HCT116 (cell line): ENCODE data around the gene LAIR1.

Source experiments
- CEBPB ChIP-seq: IDR thresholded peaks from 2 replicates; pipeline ENCODE4 v1.6.1; 2012; ENCODE audit warnings: low read depth
- EGR1 ChIP-seq: IDR thresholded peaks from 2 replicates; pipeline ENCODE4 v1.6.1; 2012; ENCODE audit warnings: low read depth
- EZH2 ChIP-seq: fragments of 200-600 bp; sonication (generic); IDR thresholded peaks from 2 replicates; pipeline ENCODE4 v1.6.1; 2017; ENCODE audit warnings: antibody characterized with exemption, mixed run types
- JUND ChIP-seq: IDR thresholded peaks from 2 replicates; pipeline ENCODE4 v1.6.1; 2012
- POLR2A ChIP-seq: IDR thresholded peaks from 2 replicates; pipeline ENCODE4 v1.7.0; 2011; ENCODE audit warnings: borderline replicate concordance; ENCODE audit not compliant: insufficient read depth, insufficient read length; ENCODE audit errors: extremely low read depth
- POLR2AphosphoS5 ChIP-seq: IDR thresholded peaks from 2 replicates; pipeline ENCODE4 v1.6.1; 2011; ENCODE audit warnings: mild to moderate bottlenecking, low read depth, low read length, moderate library complexity
- RAD21 ChIP-seq: IDR thresholded peaks from 2 replicates; pipeline ENCODE4 v1.6.1; 2012; ENCODE audit warnings: low read depth, mild to moderate bottlenecking
- SP1 ChIP-seq: IDR thresholded peaks from 2 replicates; pipeline ENCODE4 v1.6.1; 2012; ENCODE audit warnings: low read depth
- TCF7L2 ChIP-seq: IDR thresholded peaks from 2 replicates; pipeline ENCODE4 v1.7.0; 2011; ENCODE audit warnings: borderline replicate concordance, inconsistent platforms; ENCODE audit not compliant: insufficient read depth, insufficient read length; ENCODE audit errors: extremely low read depth
- YY1 ChIP-seq: IDR thresholded peaks from 2 replicates; pipeline ENCODE4 v1.6.1; 2011; ENCODE audit warnings: low read length, low read depth, moderate library complexity, mild to moderate bottlenecking; ENCODE audit not compliant: insufficient replicate concordance; ENCODE audit errors: extremely low read depth
- TF ChIP-seq, protein P1 (sequence below): IDR thresholded peaks from 2 replicates; pipeline ENCODE4 v1.6.1; 2012; ENCODE audit warnings: low read depth
- TF ChIP-seq, protein P2 (sequence below): IDR thresholded peaks from 2 replicates; pipeline ENCODE4 v1.6.1; 2012
- TF ChIP-seq, protein P3 (sequence below), 3 experiments: fragments of 200-600 bp in 1 of 3; sonication (generic) in 1 of 3; IDR thresholded peaks in 2 of 3; conservative IDR thresholded peaks in 1 of 3; 2 replicates each; pipeline ENCODE4 v1.5.1; 2012 to 2017; ENCODE audit warnings: low read depth in 2 of 3, low read length in 2 of 3, antibody characterized with exemption in 1 of 3, borderline replicate concordance in 1 of 3, control low read depth in 1 of 3, mild to moderate bottlenecking in 1 of 3, mixed read lengths in 1 of 3, mixed run types in 1 of 3, moderate library complexity in 1 of 3; ENCODE audit not compliant: insufficient read depth in 1 of 3
- TF ChIP-seq, protein P4 (sequence below): IDR thresholded peaks from 2 replicates; pipeline ENCODE4 v1.6.1; 2011; ENCODE audit warnings: mild to moderate bottlenecking, low read length, moderate library complexity; ENCODE audit not compliant: insufficient replicate concordance; ENCODE audit errors: extremely low read depth

DNA sequence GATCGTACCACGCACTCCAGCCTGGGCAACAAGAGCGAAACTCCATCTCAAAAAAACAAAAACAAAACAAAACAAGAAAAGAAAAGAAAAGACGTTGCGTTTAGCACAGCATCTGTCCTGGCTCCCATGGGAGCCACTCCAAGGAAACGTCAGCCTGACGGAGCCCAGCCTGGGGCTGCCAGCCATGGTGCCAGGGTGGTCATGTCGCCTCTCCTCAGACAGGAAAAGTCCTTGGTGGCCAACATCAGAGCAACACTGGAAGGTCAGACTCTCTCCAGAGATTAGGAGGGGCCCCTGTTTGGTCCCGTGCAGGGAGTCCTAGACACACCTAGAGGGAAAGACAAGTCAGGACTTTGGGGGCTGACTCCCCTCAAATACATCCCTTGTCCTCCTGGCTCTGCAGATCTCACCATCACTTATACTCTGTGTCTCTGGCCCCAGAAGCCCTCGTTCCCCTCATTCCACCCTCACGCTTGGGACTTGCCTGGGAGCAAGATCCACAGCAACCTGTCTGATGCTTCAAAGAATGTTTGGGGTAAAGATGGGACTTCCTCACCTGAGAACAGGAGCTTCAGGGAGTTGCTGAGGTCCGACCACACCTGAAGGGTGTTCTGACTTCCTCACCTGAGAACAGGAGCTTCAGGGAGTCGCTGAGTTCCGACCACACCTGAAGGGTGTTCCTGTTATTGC, 35.1 kb downstream of the LAIR1 start:
- TF ChIP-seq, protein P1, sequence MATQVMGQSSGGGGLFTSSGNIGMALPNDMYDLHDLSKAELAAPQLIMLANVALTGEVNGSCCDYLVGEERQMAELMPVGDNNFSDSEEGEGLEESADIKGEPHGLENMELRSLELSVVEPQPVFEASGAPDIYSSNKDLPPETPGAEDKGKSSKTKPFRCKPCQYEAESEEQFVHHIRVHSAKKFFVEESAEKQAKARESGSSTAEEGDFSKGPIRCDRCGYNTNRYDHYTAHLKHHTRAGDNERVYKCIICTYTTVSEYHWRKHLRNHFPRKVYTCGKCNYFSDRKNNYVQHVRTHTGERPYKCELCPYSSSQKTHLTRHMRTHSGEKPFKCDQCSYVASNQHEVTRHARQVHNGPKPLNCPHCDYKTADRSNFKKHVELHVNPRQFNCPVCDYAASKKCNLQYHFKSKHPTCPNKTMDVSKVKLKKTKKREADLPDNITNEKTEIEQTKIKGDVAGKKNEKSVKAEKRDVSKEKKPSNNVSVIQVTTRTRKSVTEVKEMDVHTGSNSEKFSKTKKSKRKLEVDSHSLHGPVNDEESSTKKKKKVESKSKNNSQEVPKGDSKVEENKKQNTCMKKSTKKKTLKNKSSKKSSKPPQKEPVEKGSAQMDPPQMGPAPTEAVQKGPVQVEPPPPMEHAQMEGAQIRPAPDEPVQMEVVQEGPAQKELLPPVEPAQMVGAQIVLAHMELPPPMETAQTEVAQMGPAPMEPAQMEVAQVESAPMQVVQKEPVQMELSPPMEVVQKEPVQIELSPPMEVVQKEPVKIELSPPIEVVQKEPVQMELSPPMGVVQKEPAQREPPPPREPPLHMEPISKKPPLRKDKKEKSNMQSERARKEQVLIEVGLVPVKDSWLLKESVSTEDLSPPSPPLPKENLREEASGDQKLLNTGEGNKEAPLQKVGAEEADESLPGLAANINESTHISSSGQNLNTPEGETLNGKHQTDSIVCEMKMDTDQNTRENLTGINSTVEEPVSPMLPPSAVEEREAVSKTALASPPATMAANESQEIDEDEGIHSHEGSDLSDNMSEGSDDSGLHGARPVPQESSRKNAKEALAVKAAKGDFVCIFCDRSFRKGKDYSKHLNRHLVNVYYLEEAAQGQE: no peak
- TF ChIP-seq POLR2A: no peak
- TF ChIP-seq, protein P2, sequence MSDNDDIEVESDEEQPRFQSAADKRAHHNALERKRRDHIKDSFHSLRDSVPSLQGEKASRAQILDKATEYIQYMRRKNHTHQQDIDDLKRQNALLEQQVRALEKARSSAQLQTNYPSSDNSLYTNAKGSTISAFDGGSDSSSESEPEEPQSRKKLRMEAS: no peak
- TF ChIP-seq, protein P3, sequence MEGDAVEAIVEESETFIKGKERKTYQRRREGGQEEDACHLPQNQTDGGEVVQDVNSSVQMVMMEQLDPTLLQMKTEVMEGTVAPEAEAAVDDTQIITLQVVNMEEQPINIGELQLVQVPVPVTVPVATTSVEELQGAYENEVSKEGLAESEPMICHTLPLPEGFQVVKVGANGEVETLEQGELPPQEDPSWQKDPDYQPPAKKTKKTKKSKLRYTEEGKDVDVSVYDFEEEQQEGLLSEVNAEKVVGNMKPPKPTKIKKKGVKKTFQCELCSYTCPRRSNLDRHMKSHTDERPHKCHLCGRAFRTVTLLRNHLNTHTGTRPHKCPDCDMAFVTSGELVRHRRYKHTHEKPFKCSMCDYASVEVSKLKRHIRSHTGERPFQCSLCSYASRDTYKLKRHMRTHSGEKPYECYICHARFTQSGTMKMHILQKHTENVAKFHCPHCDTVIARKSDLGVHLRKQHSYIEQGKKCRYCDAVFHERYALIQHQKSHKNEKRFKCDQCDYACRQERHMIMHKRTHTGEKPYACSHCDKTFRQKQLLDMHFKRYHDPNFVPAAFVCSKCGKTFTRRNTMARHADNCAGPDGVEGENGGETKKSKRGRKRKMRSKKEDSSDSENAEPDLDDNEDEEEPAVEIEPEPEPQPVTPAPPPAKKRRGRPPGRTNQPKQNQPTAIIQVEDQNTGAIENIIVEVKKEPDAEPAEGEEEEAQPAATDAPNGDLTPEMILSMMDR (IDR thresholded peaks at IDR 0.05 in 2 of 3, conservative IDR thresholded peaks at IDR 0.05 in 1 of 3; ENCODE audit: borderline replicate concordance in 1 of 3, insufficient read depth in 1 of 3, low read depth in 2 of 3, low read length in 2 of 3): no peak
- TF ChIP-seq EZH2: no peak
- TF ChIP-seq JUND: no peak
- TF ChIP-seq TCF7L2: no peak
- TF ChIP-seq POLR2AphosphoS5: no peak
- TF ChIP-seq, protein P4, sequence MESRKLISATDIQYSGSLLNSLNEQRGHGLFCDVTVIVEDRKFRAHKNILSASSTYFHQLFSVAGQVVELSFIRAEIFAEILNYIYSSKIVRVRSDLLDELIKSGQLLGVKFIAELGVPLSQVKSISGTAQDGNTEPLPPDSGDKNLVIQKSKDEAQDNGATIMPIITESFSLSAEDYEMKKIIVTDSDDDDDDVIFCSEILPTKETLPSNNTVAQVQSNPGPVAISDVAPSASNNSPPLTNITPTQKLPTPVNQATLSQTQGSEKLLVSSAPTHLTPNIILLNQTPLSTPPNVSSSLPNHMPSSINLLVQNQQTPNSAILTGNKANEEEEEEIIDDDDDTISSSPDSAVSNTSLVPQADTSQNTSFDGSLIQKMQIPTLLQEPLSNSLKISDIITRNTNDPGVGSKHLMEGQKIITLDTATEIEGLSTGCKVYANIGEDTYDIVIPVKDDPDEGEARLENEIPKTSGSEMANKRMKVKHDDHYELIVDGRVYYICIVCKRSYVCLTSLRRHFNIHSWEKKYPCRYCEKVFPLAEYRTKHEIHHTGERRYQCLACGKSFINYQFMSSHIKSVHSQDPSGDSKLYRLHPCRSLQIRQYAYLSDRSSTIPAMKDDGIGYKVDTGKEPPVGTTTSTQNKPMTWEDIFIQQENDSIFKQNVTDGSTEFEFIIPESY: no peak
- no peak for TF ChIP-seq YY1
- no peak for TF ChIP-seq CEBPB
- no peak for TF ChIP-seq RAD21
- no peak for TF ChIP-seq EGR1
- no peak for TF ChIP-seq SP1
